GM19238 (cell line): ENCODE data around the gene TMPRSS9.

Experiments
- DNase-seq: peaks from one replicate; pipeline ENCODE4 v3.0.0; 2011; ENCODE audit warnings: low spot score; ENCODE audit not compliant: insufficient read length

TMPRSS9 gene

GRCh38 chr19:2417881-2418406 lies 57.9 kb downstream of the TMPRSS9 start:
- no peak for DNase-seq

GRCh38 chr19:2419754-2420153 lies 59.7 kb downstream of the TMPRSS9 start:
- no peak for DNase-seq

- DNase-seq, result no peak
These were observed 60.4 kb downstream of the TMPRSS9 start for GRCh38 chr19:2420490-2420889.

- no peak for DNase-seq
These were observed 61.7 kb downstream of the TMPRSS9 start for GRCh38 chr19:2421581-2422306.

GRCh38 chr19:2423071-2423914 lies 63.2 kb downstream of the TMPRSS9 start:
- DNase-seq, result no peak

GRCh38 chr19:2423915-2424685 lies 64.0 kb downstream of the TMPRSS9 start:
- no peak for DNase-seq

GRCh38 chr19:2424686-2425621 lies 64.9 kb downstream of the TMPRSS9 start:
- no peak for DNase-seq

GRCh38 chr19:2425622-2426581 lies 65.8 kb downstream of the TMPRSS9 start:
- DNase-seq, result no peak

- DNase-seq, result peak; percentile 81
These were observed 66.8 kb downstream of the TMPRSS9 start for GRCh38 chr19:2426611-2427428.

GRCh38 chr19:2427429-2428320 lies 67.6 kb downstream of the TMPRSS9 start, which contains the start of gene TIMM13:
Gene TIMM13 (minus strand): TSS chr19:2427586. CDS start chr19:2427533, 53 bp downstream.
- peak; percentile 98 for DNase-seq

- no peak for DNase-seq
These were observed 68.2 kb downstream of the TMPRSS9 start for GRCh38 chr19:2428321-2428690.

GRCh38 chr19:2428756-2429711 lies 69.0 kb downstream of the TMPRSS9 start:
- DNase-seq, result no peak

GRCh38 chr19:2429917-2430535 lies 70.0 kb downstream of the TMPRSS9 start:
- no peak for DNase-seq

GRCh38 chr19:2431318-2432055 lies 71.4 kb downstream of the TMPRSS9 start:
- no peak for DNase-seq
